Measurements from ENCODE around the gene CYP3A5.
"Not testable (repeated sequence)": the region's sequence is repeated elsewhere in the genome, so short reads cannot be mapped to it uniquely, and the experiment has no call there.

Gene CYP3A5

GRCh38 chr7:99668541-99668940 lies 11.3 kb downstream of the CYP3A5 start:
- in situ Hi-C loops (cut with MboI; ENCODE audit: low pct_unique_long_range_greater_than_20kb, low sequenced_read_pairs, unreplicated experiment): no loop called here
- TF ChIP-seq CTCF (IDR thresholded peaks at IDR 0.05; ENCODE audit: extremely low read depth, insufficient read depth, missing control alignments): no peak
- no peak for DNase-seq (ENCODE audit: low spot score)

- no peak for TF ChIP-seq CTCF (IDR thresholded peaks at IDR 0.05; ENCODE audit: extremely low read depth, insufficient read depth, missing control alignments)
- in situ Hi-C loops (cut with MboI; ENCODE audit: low pct_unique_long_range_greater_than_20kb, low sequenced_read_pairs, unreplicated experiment): no loop called here
Measured at GRCh38 chr7:99667179-99667578, 12.6 kb downstream of the CYP3A5 start.

GRCh38 chr7:99666013-99666395 lies 13.8 kb downstream of the CYP3A5 start:
- no peak for TF ChIP-seq CTCF (IDR thresholded peaks at IDR 0.05; ENCODE audit: extremely low read depth, insufficient read depth, missing control alignments)
- no peak for DNase-seq (ENCODE audit: low spot score)
- in situ Hi-C loops (cut with MboI; ENCODE audit: low pct_unique_long_range_greater_than_20kb, low sequenced_read_pairs, unreplicated experiment): no loop called here

More at GRCh38 chr7:99667179-99667578, 12.6 kb downstream of the CYP3A5 start:
- DNase-seq (ENCODE audit: low spot score): no peak

- in situ Hi-C loops (cut with MboI; ENCODE audit: low pct_unique_long_range_greater_than_20kb, low sequenced_read_pairs, unreplicated experiment): no loop called here
- no peak for TF ChIP-seq CTCF (IDR thresholded peaks at IDR 0.05; ENCODE audit: extremely low read depth, insufficient read depth, missing control alignments)
- DNase-seq (ENCODE audit: low spot score): no peak
Measured at GRCh38 chr7:99665312-99666012, 14.3 kb downstream of the CYP3A5 start.

GRCh38 chr7:99657879-99658278 lies 21.9 kb downstream of the CYP3A5 start:
- DNase-seq (ENCODE audit: low spot score); in situ Hi-C loops (cut with MboI; ENCODE audit: low pct_unique_long_range_greater_than_20kb, low sequenced_read_pairs, unreplicated experiment): not testable (repeated sequence)

- DNase-seq (ENCODE audit: low spot score); in situ Hi-C loops (cut with MboI; ENCODE audit: low pct_unique_long_range_greater_than_20kb, low sequenced_read_pairs, unreplicated experiment): not testable (repeated sequence)
Measured at GRCh38 chr7:99654626-99655025, 25.2 kb downstream of the CYP3A5 start.

- no peak for TF ChIP-seq CTCF (IDR thresholded peaks at IDR 0.05; ENCODE audit: extremely low read depth, insufficient read depth, missing control alignments)
- in situ Hi-C loops (cut with MboI; ENCODE audit: low pct_unique_long_range_greater_than_20kb, low sequenced_read_pairs, unreplicated experiment): no loop called here
- DNase-seq (ENCODE audit: low spot score): no peak
Measured at GRCh38 chr7:99653754-99654153, 26.0 kb downstream of the CYP3A5 start.

GRCh38 chr7:99653269-99653668 lies 26.5 kb downstream of the CYP3A5 start:
- in situ Hi-C loops (cut with MboI; ENCODE audit: low pct_unique_long_range_greater_than_20kb, low sequenced_read_pairs, unreplicated experiment); DNase-seq (ENCODE audit: low spot score): not testable (repeated sequence)
